Activated CD8-positive, alpha-beta memory T cell treated with anti-CD3 and anti-CD28 coated beads, Interleukin-2, amount 50 U/mL, for 24 hours (primary cell): Measurements from ENCODE around the gene EPC1.

Experiments
- DNase-seq: peaks from one replicate; pipeline ENCODE4 v3.0.0-alpha.2; 2020; ENCODE audit errors: extremely low read depth

EPC1 gene

DNA sequence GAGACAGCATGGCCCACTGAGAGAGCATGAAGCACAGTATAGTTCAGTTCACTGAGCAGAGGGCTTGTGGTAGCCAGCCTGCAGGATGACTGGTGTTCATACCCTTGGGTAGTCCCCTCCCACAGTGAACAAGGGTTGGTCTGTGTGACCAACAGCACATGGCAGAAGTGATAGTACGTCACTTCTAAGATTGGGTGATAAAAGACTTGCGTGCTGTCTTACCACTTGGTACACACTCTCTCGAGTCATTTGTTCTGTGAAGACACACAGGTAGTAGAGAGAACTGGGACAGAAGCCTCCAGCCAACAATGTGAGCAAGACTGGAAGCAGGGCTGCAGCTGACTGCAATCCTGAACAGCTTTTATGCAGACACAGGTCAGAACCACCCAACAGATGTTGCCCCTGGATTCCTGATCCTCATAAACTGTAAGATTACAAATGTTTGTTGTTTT is 14.6 kb downstream of the EPC1 start:
- peak; percentile 63 for DNase-seq

DNA sequence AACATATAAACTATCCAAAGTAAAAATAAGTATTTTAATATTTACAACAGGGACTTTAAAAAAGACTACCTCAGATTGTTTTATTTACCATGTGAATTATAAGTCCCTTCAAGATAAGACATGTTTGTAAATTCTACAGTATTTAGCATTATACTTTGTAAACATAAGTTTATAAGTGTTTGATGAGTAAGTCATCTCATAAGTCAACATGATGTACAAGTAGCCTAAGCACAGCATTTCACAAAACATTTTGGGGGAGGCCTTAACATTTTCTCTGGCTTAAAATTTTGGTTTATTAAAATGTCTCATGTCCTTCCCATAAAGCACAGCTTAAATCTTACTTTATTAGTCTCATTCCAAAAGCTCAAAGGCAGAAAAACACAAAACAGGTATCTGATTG is 15.4 kb downstream of the EPC1 start:
- no peak for DNase-seq

DNA sequence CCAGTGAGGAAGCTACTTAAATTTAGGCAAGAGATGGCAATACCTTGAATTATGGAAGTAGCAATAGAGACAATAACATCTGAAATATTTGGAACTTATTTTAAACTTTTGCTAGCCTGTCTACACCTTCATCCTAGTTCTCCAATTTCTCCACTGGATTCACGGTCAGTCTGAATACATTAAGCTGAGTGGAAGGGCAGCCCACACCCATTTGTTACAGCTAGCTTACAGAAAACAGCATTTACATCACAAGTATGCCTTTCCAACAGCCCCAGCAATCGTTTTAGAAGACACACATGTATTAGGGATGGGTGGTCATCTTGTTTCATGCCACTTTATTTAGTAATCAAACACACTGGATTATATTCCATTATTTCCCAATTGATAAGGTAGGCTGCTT is 16.7 kb downstream of the EPC1 start:
- DNase-seq = no peak

DNA sequence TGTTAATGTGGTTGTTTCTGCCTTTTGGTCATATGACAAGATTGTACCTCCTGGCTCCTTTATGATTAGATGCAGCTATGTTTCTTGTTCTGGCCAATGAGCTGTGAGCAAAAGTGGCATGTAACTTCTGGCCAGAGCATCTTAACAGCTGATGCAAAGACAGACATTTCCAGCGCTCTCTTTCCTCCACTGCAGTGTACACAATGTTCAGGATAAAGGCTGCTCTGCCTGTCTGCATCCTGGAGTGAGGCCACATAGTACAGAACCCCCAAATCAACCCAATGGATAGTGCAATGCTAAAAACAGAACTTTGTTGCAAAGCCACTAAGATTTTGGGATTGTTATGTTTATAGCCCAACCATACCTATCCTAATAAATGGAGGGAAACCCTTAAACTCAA is 17.9 kb downstream of the EPC1 start:
- no peak for DNase-seq

DNA sequence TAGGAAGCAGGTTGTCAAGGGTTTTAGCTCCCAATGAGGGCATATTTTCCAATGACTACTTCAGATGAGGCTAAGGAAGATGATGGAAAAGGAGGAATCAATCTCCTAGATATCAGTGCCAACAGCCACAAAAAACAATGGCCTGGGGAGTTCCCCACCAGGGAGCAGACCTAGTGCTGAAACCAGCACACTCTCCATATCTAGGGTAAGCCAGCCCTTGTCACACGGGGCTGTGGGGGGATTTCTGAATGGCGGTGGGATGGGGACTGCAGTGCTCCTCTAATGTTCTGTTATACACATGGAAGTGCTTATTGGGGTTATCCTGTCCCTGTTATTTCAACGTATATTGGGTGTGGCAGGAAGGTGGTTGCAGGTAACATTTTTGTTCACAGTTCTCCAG is 18.5 kb downstream of the EPC1 start:
- DNase-seq = no peak

DNA sequence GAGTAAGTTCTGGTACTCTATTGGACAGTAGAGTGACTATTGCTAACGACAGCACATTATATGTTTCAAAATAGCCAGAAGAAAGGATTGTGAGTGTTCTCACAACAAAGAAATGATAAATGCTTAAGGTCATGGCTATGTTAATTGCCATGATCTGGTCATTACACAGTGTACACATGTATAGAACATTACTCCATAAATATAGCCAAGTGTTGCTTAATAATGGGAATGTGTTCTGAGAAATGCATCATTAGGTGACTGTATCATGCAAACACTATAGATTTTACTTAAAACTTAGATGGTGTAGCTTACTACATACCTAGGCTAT is 19.6 kb downstream of the EPC1 start:
- no peak for DNase-seq

DNA sequence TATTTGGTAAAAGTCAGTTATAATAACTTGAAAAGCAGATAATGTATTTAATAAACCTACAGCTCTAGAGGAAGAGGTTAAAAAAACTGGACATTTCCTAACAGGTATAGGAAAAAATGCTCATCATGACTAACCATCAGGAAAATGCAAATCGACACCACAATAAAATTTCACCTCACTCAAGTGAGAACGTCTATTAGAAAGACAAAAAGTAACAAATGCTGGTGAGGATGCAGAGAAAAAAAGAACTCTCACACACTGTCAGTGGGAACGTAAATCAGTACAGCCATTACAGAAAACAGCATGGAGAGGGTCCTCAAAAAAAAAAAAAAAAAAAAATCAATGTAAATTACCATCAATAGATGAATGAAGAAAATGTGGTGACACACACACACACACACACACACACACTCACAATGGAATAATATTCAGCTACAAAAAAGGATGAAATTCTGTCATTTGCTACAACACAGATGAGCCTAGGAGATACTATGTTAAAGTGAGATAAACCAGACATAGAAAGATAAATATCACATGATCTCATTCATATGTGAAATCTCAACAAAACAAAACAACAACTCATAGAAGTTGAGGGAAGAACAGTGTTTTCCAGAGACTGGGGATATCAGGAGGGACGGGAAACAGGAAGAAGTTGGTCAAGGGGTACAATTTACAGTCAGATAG is 20.1 kb downstream of the EPC1 start:
- DNase-seq = no peak

DNA sequence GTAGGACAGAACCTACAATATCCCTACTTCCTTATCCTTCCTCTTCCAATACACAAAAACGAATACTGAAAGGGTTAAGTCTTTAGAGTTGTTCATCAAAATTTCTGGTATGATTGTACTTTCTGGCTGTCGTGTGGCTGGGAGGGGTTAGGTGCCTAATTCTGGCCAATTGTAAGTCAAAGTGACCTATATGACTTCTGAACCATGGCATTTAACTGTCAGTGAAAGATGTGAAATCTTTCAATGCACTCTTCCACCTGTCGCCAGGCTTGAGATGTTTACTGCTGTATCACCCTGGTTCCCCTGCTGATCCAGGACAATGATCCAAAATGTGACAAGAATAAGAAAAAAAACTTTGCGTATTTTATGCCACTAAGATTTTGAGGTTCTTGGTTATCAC is 20.8 kb downstream of the EPC1 start:
- no peak for DNase-seq

DNA sequence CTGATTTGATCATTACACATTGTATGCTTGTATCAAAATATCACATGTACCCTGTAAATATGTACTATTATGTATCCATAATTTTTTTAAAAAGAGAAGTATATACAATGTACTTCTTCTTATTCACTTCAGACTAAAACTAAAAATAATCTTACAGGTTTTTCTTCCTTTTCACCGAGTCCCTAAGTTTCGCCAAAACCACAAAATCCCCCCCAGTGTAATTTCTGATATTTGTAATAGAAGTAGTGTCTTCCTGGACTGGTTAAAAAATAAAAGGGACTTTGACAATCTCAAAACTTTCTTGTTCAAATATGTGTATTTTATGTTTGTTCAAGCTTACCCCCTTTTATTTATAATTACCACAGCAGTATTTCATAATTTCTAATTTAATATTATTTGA is 23.9 kb downstream of the EPC1 start:
- DNase-seq = no peak

DNA sequence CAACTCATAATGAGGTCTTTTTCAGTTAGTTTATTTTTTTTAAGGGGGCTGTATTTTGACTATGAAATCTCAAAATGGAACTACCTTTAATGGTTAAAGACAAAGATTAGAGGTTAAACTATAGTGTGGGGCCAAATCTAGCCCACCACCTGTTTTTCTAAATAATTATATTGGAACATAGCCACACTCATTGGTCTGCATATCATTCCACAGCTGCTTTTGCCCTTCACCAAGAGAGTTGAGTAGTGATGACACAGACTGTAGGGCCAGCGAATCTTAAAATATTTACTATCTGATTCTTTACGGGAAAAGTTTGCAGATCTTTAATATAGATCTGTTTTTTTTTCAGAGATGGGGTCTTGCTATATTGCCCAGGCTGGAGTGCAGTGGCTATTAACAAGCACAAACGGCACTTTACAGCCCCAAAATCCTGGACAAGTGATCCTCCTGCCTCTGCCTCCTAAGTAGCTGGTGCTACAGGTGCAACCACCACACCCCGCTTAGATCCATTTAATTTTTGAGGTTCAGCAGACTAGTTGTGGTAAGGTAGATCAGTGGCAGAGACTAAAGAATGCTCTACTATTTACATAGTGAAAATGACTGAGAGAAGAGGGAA is 25.8 kb downstream of the EPC1 start:
- no peak for DNase-seq

DNA sequence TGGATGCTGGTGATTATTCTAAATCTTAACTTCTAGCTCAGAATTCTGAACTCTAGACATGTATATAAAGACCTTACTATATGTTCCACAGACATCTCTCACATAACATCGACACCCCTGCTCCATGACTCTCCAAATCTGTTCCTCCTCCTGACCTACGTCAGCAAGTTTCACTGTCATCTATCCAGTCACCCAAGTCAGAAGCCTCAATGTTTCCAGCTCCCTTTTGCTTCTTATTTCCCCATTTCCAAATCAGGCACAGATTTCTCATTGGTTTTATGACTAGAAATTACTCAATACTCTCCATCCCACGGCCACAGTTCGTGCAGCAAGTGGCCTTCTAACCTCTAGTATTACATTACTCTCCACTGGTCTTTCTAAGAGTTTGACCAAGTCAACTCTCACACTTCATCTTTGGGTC is 28.5 kb downstream of the EPC1 start:
- no peak for DNase-seq

DNA sequence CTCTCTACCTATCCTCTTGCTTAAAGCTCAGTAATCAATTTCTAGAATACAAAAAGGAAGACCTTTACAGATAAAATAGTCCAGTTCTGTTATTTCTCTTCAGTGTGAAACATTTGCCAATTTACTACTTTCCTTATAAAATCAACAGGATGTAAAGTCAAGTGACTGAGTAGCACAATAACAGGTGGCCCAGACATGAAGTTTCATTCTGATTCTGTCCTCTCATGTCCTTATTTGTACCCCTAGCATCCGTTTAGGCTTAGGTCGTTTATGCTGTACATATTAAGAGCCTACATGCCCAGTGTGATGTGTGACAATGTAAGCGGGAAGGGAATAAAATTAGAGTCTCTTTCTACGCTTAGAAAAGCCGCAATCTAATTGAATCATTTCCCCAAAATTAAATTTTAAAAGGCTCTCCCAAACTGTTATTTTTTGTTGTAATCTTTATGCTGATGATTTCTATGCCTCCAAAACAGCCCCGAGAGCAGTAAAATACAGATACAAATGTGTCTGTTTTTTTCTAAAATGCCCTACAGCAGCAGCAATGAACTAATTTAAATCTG is 29.1 kb downstream of the EPC1 start:
- no peak for DNase-seq

DNA sequence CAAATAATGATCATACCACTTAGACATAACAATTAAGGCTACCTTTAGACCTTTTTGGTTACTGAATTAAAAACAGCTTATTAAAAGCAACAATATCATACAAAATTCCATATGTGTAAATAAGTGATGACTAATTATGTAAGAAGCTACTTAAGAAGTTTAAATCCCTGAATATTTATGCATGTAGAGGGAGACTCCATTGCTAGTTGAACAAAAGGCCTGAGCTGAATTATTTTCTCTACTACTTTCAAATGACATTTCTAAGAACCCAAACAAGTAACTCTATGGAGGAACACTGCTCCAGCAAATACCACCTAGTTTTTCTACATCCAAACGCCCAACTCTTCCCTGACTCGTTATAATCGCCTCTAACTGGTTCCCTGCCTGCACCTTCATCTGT is 31.5 kb downstream of the EPC1 start:
- DNase-seq = no peak

DNA sequence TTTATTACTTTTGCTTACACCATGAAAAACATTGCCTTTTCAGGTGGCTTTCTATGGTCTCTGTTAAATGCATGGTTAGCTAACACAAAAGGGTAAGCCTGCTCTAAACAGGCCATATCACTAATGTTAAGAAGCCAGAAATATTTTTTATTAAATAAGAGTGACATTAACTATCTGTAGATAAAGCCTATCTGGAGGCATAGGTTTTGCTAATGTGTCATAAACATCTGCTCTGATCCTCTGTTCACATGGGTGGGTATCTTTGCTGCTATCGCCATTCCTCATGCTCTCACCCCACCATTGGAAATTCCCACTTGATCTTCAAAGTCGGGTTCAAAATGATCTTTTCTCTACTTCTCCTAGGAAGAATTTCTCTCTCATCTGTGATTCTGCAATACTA is 32.4 kb downstream of the EPC1 start:
- no peak for DNase-seq

DNA sequence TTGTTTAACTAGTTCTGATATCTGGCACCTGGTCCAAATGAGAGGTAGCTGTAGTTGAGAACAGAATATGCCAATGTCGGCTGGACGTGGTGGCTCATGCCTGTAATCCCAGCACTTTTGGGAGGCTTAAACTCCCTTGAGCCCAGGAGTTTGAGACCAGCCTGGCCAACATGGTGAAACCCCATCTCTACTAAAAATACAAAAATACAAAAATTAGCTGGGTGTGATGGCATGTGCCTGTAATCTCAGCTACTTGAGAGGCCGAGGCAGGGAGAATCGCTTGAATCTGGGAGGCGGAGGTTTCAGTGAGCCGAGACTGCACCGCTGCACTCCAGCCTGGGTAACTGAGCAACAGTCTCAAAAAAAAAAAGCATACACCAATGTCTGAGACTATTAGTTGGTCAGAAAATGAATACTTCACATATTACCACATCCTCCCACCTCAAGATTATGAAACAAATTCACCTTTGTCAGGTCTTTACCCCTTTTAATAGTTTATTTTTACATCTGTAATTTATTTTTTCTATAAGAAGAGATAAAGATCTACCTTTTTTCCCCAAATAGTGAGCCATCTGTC is 38.8 kb downstream of the EPC1 start:
- DNase-seq = no peak

DNA sequence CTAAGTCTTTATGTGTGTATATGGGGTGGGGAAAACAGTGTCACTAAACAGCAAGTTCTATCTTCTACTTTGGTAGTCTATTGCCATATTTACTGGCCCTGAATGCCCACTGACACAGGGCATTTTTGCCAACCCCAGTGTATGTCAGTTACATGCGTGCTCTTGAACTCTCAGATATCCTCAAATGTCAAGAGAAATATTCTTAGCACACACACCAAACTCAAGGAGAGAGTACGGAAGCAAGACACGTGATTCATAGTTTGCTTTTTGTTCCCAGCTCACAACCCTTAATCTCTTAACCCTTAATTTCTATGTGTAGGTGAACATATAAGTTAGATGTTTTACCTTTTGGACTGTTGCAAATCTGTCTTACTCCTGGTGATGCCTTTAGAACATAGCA is 39.3 kb downstream of the EPC1 start:
- no peak for DNase-seq

DNA sequence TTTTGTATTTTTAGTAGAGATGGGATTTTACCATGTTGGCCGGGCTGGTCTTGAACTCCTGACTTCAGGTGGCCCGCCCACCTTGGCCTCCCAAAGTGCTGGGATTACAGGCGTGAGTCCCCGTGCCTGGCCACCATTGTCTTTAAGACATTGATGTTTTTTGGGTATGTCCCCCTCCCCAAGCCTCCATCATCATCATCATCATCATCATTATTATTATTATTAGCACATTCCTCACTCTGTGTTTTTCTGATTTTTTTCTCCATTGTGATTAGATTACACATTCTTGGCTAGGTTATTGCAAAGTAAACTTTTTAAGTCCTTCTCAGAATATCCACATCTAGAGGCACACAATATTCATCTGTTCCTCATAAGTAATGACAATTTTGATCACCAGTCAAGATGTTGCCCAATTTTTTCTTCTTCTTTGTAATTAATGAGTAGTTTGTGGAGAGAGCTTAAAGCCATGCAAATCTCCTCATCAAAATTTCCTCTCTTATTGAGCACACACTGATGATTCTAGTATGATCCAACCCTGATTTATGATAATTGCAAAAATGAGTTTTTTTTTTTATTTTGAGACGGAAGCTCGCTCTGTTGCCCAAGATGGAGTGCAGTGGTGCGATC is 47.5 kb downstream of the EPC1 start:
- no peak for DNase-seq

DNA sequence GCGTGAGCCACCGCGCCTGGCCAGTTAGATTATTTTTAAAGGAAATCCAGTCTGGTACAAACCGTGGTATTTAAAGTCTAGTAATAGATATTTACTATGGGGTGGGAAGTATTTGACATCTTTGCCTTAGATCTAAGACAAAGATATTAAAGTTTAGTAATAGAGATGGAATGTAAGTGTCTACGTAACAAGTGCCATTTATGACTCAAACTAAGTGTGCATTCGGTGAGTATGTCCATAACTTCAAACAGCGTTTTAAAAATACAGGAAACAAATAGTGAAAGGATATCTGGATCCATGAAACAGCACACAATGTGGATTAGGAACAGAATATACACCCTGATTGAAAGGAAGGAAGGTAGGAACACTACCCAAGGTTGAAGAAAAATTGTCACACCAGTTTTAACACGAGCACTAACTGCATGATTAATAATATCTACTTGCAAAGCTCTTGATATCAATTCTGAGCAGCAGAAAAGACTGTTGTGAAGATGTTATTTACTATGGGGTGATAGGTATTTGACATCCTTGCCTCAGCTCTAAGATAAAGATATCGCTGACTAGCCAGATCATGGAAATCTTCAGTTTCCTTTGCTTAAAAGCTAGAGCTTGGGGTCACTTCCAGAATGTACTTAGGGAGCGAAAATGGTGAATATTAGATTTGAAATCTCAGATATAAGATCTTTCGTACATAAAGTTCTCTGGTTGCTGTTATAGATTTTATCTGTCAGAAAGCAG is 48.7 kb downstream of the EPC1 start:
- DNase-seq = no peak

DNA sequence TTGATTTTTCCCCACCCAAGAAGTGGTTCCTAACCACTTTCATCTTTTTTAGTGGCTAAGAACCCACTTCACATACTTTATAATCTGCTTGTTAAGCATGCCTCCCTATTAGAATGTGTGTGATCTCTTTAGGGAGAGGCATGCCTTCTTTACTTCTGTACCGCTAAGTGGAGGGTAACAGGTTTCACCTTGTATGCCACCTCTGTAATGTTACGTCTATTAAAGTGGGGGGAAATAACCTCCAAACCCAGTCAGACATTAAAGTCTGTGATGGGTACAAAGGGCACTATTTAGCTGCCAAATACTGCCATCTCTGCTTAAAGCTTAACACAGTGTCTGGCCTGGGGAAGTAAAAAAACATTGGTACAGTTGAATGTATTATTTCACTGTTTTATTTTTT is 51.9 kb downstream of the EPC1 start:
- DNase-seq = no peak

DNA sequence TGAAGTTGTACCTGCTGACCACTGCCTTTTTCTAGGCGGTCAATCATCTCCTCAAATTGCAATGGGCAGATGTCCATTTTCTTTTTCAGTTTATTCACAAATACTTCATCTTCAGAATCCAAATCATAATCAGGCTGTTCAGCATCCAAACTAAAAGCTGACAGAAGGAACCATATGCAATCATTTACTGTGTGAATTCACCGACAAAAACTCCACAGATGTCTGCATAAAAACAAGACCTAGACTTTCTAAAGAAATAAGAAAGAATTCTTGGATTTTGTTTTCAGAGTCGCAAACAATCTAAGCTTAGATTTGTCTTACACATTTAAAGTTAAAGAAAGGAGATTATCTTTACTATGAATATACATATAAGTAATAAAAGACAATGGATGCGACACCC is 53.4 kb downstream of the EPC1 start:
- no peak for DNase-seq

DNA sequence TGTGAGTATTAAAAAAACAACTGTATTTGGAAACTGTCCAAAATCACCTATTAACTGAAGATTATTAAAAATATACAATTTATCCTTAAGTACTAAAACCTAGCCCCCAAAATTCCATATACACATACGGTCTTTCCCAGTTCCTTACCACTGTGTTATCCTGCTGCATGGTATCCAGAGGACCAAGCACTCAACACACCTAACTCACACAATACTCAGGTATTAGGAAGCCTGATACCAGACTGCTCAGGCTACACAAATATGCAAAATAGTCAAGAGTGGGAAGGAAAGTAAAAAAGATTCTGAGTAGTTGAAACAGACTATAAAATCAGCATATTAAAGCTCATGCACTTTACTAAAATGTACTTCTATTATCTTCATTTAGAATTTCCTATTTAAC is 67.2 kb downstream of the EPC1 start:
- no peak for DNase-seq

DNA sequence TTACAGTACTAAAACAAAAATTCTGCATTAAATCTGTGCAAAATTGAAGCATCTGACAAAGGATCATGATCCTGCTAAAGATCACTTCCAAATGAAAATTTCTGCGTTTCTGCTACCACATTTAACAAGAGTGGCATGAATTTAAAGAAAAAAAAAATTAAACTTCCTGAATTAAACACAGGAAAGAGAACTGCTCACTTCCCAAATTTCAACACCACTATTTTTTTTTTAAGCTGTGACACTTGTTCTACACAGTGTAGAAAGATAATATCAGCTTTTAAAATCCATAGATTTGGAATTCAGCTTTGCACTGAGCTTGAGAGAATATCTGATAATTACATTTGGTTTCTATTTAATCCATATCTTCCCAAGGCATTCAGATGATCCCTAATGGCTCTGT is 73.6 kb downstream of the EPC1 start:
- DNase-seq = no peak
